HL-60 (cell line): ENCODE results near the gene SRSF8.
"Not testable (repeated sequence)": the region's sequence is repeated elsewhere in the genome, so short reads cannot be mapped to it uniquely, and the experiment has no call there.

Experiments used
- DNase-seq, 2 experiments: peaks; one replicate each; pipeline ENCODE4 v3.0.0-alpha.2; 2010 to 2020; ENCODE audit warnings: low read depth in 1 of 2, low spot score in 1 of 2
- H3K27ac ChIP-seq: fragments of 250-450 bp; sonication (Bioruptor Pico); replicated peaks from 2 replicates; pipeline ENCODE4 v1.5.1; 2020; ENCODE audit warnings: mild to moderate bottlenecking, moderate library complexity
- H3K27me3 ChIP-seq: fragments of 250-450 bp; sonication (Bioruptor Pico); 2 replicates; pipeline ENCODE4 v1.5.1; 2021; ENCODE audit warnings: mild to moderate bottlenecking, moderate library complexity; ENCODE audit not compliant: insufficient read depth, poor library complexity, severe bottlenecking
- H3K4me3 ChIP-seq: replicated peaks from 2 replicates; pipeline ENCODE4 v1.5.1; 2011; ENCODE audit warnings: mild to moderate bottlenecking, control low read depth, low read length; ENCODE audit not compliant: insufficient read depth
- CTCF ChIP-seq: IDR thresholded peaks from one replicate; pipeline ENCODE4 v1.5.1; 2011; ENCODE audit warnings: low read length, control low read depth, inconsistent platforms; ENCODE audit not compliant: insufficient read depth
- GABPA ChIP-seq: IDR thresholded peaks from 2 replicates; pipeline ENCODE4 v1.6.1; 2012; ENCODE audit warnings: low read depth
- POLR2AphosphoS5 ChIP-seq: IDR thresholded peaks from 2 replicates; pipeline ENCODE4 v1.6.1; 2012; ENCODE audit warnings: low read depth
- REST ChIP-seq: IDR thresholded peaks from 2 replicates; pipeline ENCODE4 v1.6.1; 2012; ENCODE audit warnings: low read depth; ENCODE audit not compliant: insufficient replicate concordance
- SPI1 ChIP-seq: IDR thresholded peaks from 2 replicates; pipeline ENCODE4 v1.6.1; 2012; ENCODE audit warnings: low read depth, mild to moderate bottlenecking, borderline replicate concordance

The SRSF8 gene

GRCh38 chr11:95108671-95109551 lies 42.2 kb downstream of the SRSF8 start:
- no peak for DNase-seq
- Histone ChIP-seq H3K27me3 (no peaks in the 10 kb centered on the region), H3K4me3 (no peak overlapping the region), H3K27ac (no peak overlapping the region)
- TF ChIP-seq REST (no peak), CTCF (no peak), SPI1 (no peak), GABPA (no peak), POLR2AphosphoS5 (no peak)

- not testable (repeated sequence) for DNase-seq, H3K27me3 ChIP-seq, H3K4me3 ChIP-seq, H3K27ac ChIP-seq
Measured at GRCh38 chr11:95111471-95111870, 44.8 kb downstream of the SRSF8 start.

- H3K27me3 ChIP-seq, result peaks cover 3% of the 10 kb centered on the region
- no peak overlapping the region for H3K4me3 ChIP-seq
- no peak for TF ChIP-seq GABPA
- TF ChIP-seq POLR2AphosphoS5, result no peak
- TF ChIP-seq SPI1, result no peak
- TF ChIP-seq CTCF, result no peak
- TF ChIP-seq REST, result no peak
- H3K27ac ChIP-seq, result no peak overlapping the region
- DNase-seq, result no peak
Measured at GRCh38 chr11:95111923-95112540, 45.3 kb downstream of the SRSF8 start.

GRCh38 chr11:95115597-95115996 lies 48.9 kb downstream of the SRSF8 start:
- Histone ChIP-seq H3K27me3 (peaks cover 5% of the 10 kb centered on the region), H3K4me3 (no peak overlapping the region), H3K27ac (no peak overlapping the region)
- no peak for DNase-seq
- TF ChIP-seq POLR2AphosphoS5 (no peak), SPI1 (no peak)
